NOMO-1 (cell line): ENCODE results near the gene EIF4A2.
"Not testable (repeated sequence)": the region's sequence is repeated elsewhere in the genome, so short reads cannot be mapped to it uniquely, and the experiment has no call there.

Source experiments
- DNase-seq, 2 experiments: peaks; one replicate each; lab custom pipeline; 2025; ENCODE audit not compliant: unreplicated experiment in 2 of 2; lab: John Stamatoyannopoulos, UW

The EIF4A2 gene

DNA sequence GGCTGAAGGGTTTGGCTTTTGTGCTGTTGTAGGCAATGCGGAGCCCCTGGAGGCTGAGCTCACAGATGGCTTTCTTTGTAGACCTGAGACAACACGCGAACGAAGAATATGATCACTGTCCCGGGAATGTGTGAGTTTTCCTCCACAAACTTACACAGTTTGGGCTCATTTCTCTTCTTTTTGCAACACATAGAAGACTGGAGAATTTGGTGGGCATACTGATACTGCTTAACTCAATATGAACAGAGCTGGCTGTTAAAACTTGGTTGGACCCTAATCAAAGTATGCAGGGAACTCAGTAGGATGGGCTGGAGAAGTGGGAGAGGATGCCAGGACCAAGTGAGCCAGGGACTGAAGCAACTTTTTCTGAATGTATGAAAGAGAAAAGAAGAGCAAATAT, 35.1 kb downstream of the EIF4A2 start:
- no peak for DNase-seq

DNA sequence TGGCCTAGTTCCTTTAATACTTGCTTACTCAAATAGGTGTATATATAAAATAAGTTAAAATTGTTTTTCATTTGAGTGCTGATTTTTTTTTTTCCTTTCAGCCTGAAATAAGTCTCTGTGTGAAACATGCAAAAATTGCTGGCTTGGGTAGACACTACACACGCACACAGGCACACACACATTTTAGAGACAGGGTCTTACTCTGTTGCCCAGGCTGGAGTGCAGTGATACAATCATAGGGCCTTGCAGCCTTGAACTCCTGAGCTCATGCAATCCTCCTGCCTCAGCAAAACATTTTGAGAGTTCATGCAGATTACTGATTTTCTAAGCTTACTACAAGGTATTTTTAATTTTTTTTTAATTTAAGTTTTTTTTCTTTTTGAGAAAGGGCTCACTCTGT, 35.6 kb downstream of the EIF4A2 start:
- no peak for DNase-seq

DNA sequence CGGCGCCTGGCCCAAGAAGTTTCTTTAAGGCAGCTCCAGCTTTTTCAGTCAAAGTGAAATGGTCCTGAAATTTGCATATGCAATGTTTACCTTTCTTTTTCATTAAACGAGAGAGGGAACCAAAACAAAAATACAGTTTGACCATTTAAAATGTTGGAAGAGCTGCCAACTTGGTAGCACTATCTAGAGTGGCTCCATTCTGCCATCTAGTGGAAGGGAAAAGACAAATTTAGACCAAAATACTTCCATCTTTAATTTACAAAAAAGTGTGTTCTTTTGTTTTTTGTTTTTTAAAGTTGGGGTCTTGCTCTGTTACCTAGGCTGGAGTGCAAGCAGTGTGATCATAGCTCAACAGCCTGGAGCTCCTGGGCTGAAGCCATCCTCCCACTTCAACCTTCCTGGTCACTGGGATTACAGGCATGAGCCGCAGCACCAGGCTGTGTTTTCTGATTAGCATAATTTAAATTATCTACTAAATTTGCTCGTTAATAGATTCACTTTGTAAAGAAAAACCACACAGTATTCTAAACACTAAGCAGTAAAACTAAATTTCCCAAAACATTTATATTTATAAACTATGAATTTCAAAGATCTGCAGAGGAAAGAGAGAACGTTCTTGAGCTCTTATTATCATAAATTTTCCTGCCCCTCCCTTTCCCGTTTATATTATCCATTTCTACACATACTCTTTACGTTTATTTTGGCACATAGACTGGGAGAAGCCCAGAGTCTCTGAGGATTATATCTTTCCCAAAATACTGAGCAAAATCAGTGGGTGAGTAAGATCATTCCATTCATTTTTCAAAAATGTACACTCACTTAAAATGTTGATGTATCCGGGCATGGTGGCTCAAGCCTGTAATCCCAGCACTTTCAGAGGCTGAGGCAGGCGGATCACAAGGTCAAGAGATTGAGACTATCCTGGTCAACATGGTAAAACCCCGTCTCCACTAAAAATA, 38.3 kb downstream of the EIF4A2 start:
- DNase-seq: peak; percentile 13 to 79

DNA sequence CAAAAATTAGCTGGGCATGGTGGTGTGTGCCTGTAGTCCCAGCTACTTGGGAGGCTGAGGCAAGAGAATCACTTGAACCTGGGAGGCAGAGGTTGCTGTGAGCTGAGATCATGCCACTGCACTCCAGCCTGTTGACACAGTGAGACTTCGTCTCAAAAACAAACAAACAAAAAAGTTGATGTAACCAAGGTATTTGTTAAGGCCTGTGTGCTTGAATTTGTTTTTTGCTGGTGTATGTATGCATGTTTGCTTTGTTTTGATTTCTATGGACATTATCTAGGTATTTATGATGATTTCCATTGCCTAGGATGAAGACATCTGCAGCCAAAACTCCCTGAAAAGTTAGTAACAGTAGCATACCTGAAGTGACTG, 39.0 kb downstream of the EIF4A2 start:
- not testable (repeated sequence) for DNase-seq

DNA sequence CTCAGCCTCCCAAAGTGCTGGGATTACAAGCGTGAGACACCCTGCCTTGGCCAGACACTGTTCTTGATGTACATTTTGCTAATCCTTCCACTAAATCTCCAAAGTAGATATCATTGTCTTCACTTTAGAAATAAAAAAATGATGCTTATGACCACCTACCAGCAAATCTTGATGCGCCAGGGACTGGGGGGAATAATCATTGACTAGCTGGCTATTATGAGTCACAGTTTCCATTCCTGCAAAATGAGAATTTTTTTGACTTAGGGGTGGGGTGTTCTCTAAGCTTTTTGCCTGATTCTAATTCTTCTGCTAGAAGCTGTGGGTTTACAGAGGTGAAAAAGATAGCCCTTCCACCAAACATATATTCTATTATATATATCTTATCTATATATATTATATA, 40.0 kb downstream of the EIF4A2 start:
- no peak for DNase-seq

DNA sequence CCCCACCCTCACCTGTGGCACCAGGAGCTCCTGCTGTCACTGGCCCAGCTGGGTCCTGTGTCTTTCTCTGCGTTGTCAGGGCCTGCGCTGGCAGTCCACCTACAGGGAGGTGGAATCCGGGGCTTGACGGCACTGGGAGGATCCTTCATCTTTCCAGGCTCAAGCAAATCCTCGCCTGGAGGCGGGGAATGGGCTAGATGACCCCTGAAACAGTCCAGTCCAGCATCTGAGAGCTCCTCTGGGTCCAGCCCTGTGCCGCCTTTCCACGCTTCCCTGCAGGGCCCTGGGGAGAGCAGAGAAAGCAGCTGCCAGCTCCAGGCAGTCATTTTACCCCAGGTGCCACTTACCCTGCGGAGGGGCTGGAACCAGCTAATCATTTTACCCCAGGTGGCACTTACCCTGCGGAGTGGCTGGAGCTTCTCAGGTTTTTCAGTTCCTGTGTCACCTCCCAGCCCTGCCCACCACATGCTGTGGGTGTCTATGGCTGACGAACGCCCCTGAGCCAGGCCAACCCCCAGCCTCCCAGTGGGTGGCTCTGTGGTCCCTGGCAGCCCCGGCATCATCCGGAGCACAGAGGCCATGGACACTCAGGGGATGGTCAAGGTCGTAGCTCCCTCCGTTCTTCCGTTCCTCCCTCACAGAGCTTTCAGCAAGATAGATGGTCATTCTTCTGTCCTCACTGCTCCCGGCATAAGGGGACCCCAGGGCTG, 41.2 kb downstream of the EIF4A2 start:
- DNase-seq: no peak

DNA sequence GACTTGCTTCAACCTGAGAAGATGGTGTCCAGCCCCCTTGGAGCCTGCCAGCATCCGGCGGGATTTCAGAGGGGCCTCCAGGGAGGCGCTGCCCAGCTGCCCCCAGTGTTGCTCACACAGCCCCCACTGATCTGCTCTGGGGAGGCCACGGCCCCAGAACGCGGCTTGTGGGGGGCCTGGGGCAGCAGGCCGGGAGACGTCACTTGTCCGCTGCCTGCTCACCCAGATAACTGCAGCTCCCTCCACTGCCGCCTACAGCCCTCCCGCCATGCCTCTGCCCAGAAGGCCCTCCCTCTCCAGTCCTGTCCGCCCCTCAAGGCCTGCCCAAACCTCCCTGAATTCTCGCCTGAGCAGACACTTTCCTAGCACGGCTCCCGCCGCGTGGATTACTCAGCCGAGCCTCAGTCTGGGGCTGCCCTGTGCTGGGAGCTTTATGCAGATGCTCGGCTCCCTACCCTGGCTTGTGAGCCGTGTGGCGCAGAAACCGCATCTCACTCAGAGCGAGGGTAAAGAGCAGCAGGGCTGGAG, 42.0 kb downstream of the EIF4A2 start:
- DNase-seq: no peak

DNA sequence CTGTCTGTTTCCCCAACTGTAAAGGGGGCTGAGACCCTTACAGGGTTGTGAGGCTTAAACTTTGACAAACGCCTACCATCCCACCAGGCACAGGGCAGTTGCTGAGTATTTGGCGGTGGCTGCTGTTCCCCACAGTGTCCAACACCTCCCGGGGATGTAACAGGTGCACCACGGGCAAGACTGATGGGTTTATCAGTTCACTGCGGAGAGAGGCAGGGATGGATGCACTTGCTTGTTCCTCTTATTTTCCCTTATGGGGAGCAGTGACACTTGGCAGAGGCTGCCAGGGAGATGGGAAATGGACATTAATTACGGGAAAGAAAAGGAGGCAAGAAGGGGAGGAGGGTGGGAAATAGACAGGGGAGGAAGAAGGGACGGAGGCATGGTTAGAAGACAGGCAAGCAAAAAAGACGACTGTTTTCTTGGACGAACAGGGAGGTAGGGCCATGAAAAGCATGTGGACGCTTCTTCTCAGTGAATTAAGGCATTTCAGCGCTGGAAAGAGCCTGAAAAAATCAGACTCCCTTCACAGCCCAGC, 42.6 kb downstream of the EIF4A2 start:
- DNase-seq: no peak

DNA sequence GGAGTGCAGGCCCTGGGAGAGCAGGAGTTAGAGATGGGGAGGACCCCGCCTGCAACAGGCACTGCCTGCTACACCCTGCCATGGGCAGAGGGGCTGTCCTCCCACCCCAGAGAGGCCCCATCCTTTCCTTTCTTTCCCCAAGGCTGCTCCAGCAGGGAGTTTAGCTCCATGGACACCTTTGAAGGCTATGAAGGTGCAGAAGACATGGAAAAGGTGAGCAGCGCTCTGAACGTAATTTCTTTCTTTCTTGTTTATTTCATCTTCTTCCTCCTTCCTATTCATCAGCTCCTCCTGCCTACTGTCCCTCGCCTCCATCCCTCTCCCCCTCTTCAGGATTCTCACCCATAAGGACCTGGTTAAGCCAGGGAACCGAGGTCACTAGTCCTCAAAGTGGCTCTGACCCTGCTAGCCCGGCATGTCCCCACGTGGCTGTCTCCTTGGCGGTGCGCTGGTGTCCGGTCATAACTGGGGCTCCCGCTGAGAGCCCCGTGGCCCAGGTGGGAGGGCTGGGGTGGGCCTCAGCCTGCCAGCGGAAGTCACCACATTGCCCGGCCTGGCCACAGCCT, 43.1 kb downstream of the EIF4A2 start:
- DNase-seq: peak in 1 of 2 experiments; percentile 25

DNA sequence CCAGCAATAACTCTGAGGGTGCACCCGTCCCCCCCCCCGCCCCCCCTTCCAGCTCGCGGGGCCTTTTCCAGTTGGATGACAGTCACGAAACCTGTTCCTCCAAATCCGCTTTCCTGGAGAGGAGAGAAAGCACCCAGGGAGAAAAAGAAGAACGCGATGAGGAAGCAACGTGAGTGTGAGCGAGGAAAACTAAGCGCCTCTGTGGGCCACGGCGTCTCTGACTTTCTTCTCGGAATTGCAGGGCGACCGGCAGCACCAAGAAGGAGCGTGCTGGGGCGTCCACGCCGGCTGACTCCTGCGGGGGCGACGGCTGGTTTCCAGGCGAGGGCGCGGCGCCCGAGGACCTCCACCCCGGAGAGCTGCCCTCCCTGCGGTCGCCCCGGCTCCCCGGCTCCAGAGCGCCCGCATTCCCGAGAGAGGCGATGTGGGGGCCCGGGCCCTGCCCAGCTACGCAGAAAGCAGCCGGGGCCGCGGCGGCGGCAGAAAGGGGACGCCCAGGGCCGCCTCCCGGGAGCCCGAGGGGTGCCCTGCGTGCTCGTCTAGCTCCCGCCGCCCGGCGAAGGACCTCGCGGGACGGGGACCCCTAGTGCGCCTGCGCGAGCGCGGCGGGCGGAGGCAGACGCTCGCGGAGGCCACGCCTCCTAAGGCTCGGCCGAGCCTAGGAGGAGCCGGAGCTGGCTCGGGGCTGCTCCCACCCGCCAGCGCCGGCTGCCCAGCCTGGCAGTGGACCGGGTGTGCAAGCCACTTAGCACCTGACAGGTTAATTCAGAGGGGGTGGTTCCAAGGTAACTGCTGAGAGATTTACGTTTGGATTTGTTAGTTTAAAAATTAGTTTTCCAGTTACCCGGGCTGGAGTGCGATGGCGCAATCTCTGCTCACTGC, 43.8 kb downstream of the EIF4A2 start:
- DNase-seq: peak; percentile 86 to 96

DNA sequence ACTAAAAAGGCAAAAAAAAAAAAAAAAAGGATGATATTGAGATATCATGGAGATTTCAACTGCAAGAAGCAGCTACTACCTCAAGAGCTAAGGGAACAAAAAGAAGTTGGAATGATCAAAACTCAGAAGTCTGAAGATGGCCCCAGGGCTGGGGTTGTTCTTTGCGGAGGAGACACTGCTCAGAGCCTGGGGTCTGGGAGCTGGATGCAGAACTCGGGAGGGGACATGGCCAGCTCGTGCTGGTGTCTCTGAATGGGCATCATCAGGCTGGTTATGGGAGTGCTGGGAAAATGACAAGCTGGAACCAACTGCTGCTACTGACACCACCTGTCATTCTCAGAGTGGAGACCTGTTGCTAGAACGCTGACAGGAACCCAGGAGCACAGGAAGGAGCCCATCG, 45.0 kb downstream of the EIF4A2 start:
- no peak for DNase-seq

DNA sequence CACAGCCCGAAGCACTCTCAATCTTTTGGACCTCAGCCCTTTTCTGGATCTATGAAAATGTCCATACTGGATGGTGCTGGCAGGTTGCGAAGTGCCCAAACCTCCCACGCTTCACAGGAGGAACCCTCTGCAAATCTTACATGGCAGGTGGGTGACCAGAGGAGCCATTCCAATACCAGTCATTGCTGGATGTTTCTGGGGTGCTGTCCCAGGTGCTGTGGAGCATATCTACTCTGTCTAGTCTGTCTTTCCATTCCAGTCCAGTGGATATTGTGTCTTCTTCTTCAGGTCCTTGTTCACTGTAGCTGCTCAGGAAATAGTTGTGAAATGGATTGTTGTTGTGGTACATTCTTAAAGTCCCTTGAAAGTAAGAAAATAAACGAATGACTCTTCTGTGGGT, 48.4 kb downstream of the EIF4A2 start:
- no peak for DNase-seq

DNA sequence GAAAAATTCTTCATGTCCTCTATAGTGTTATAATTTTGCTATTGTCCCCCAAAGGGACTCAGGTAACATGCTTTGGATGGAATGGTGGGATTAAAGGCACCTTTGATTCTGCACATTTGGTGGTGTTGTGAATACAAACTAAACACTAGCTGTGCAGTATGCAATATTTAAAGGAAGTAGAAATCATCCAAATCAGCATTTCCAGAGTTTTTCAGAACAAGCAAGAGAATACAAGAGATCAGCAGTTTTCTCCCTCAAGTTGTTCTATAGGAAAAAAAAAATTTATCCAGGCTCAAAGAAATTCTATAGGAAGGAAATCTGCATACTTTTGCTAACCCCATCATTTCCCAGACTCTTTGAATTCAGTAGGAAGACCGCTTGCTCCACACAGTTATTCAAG, 48.9 kb downstream of the EIF4A2 start:
- no peak for DNase-seq
